Cardiac muscle cell (in vitro differentiated cells and primary cell): Measurements from ENCODE around the gene AQP5. TPM values are rescaled to one million over a fixed set of nuclear protein-coding genes. Genes with fewer than 3 reads are reported as not detected.

ENCODE experiments used
- DNase-seq, 2 donors: peaks; one replicate each; pipeline versions ENCODE4 v3.0.0 to v3.0.0-alpha.2; 2010 to 2017; ENCODE audit warnings: low read depth in 1 of 2, low spot score in 1 of 2
- H3K27ac ChIP-seq: fragments of 200-600 bp; sonication (generic); 2 replicates; pipeline ENCODE4 v1.5.1; 2016
- H3K27me3 ChIP-seq: fragments of 200-600 bp; sonication (generic); 2 replicates; pipeline ENCODE4 v1.6.0; 2016; ENCODE audit warnings: control low read depth
- H3K36me3 ChIP-seq: fragments of 200-600 bp; sonication (generic); 2 replicates; pipeline ENCODE4 v1.5.1; 2016; ENCODE audit warnings: control low read depth
- H3K4me1 ChIP-seq: fragments of 200-600 bp; sonication (generic); 2 replicates; pipeline ENCODE4 v1.8.1; 2017; ENCODE audit warnings: low read depth, mild to moderate bottlenecking, mixed run types
- H3K4me3 ChIP-seq: fragments of 200-600 bp; sonication (generic); 2 replicates; pipeline ENCODE4 v1.5.1; 2016; ENCODE audit warnings: mild to moderate bottlenecking
- H3K9me3 ChIP-seq: fragments of 200-600 bp; sonication (generic); 2 replicates; pipeline ENCODE4 v1.5.1; 2017; ENCODE audit warnings: low read depth, mild to moderate bottlenecking, control low read depth
- polyA plus RNA-seq: library from polyadenylated mRNA; unstranded; fragments of >200 nt; fragmentation: Nextera tagmentation; extraction: Ambion mirVana; gene quantifications from 2 replicates; pipeline ENCODE4 v1.2.1, GENCODE V29; 2016
- total RNA-seq: library from RNA; depleted of rRNA; stranded (reverse); fragments of >200 nt; gene quantifications from 2 replicates; pipeline ENCODE4 v1.2.3, GENCODE V29; 2016
- TF ChIP-seq, protein P1 (sequence below): IDR thresholded peaks from 2 replicates; pipeline ENCODE4 v1.5.1; 2012; ENCODE audit warnings: low read depth, mild to moderate bottlenecking, low read length

AQP5 gene
- total and polyA plus RNA-seq, 2 experiments from 2014 or later = 0.56 to 1.6 TPM

GRCh38 chr12:49929581-49929980 is 32.1 kb upstream of the AQP5 start:
- peaks cover 3% of the 10 kb centered on the region for H3K4me1 ChIP-seq
- no peak for DNase-seq
- no peaks in the 10 kb centered on the region for H3K9me3 ChIP-seq
- no peak overlapping the region for H3K4me3 ChIP-seq
- H3K27me3 ChIP-seq = no peaks in the 10 kb centered on the region
- TF ChIP-seq, protein P1, sequence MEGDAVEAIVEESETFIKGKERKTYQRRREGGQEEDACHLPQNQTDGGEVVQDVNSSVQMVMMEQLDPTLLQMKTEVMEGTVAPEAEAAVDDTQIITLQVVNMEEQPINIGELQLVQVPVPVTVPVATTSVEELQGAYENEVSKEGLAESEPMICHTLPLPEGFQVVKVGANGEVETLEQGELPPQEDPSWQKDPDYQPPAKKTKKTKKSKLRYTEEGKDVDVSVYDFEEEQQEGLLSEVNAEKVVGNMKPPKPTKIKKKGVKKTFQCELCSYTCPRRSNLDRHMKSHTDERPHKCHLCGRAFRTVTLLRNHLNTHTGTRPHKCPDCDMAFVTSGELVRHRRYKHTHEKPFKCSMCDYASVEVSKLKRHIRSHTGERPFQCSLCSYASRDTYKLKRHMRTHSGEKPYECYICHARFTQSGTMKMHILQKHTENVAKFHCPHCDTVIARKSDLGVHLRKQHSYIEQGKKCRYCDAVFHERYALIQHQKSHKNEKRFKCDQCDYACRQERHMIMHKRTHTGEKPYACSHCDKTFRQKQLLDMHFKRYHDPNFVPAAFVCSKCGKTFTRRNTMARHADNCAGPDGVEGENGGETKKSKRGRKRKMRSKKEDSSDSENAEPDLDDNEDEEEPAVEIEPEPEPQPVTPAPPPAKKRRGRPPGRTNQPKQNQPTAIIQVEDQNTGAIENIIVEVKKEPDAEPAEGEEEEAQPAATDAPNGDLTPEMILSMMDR = no peak
- no peaks in the 10 kb centered on the region for H3K36me3 ChIP-seq
- no peak overlapping the region for H3K27ac ChIP-seq

DNA sequence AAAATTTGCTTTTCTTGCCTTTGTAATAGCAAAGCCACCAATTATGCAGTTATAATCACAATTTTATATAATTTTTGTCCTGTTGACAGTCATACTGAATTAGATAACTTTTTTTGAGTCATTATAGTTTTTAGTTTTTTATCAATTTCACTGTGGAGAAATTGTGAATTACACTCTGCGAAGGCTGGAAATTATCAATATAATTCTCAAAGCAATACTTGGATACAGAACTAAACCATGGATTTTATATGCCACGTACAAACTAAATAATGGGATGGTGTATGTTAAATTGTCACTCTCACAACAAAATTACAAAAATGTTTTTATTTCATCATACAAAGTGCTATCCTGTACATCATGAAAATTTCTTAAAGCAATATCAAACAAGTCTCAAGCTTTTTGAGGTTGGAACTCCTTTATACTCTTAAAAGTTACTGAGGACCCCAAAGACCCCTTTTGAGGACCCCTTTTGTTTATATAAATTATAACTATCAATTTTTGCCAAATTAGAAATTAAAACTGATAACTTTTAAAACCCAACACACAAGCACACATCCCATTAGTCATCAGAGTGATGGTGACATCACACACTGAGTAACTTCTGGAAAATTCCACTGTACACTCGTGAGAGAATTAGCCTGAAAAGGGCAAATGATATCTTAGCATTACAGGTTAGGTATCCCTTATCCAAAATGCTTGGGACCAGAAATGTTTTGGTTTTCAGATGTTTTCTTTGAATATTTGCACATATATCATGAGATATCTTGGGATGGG is 31.0 kb upstream of the AQP5 start:
- TF ChIP-seq, protein P1 = no peak

DNA sequence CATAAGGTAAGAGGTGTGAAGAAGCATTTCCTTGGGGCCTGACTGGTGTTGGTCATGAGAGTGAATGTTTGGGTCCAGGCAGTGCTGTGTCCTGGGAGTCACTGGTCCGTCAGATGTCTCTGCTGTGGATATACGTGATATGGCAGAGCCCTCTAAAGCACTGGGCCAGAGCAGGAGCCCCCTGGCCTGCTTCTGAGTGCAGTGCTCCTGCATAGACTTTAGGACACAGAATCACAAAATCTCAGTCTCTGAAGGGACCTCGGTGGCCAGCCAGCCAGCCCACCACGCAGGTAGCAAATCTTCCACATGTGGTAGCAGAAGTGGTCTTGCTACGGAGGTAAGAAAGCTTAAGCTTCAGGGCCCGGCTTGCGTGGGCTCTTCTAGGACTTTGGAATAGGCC is 29.6 kb upstream of the AQP5 start:
- DNase-seq = no peak
- H3K27me3 ChIP-seq = no peaks in the 10 kb centered on the region
- no peaks in the 10 kb centered on the region for H3K9me3 ChIP-seq
- no peak overlapping the region for H3K4me3 ChIP-seq
- H3K27ac ChIP-seq = no peak overlapping the region
- TF ChIP-seq, protein P1 = no peak
- peaks cover 3% of the 10 kb centered on the region for H3K4me1 ChIP-seq
- no peaks in the 10 kb centered on the region for H3K36me3 ChIP-seq

More for the DNA sequence above, 31.0 kb upstream of the AQP5 start:
- H3K27ac ChIP-seq = no peak overlapping the region
- H3K27me3 ChIP-seq = no peaks in the 10 kb centered on the region
- H3K36me3 ChIP-seq = no peaks in the 10 kb centered on the region
- no peak overlapping the region for H3K4me3 ChIP-seq
- no peaks in the 10 kb centered on the region for H3K9me3 ChIP-seq
- DNase-seq = peak in 1 of 2 donors; percentile 69
- peaks cover 3% of the 10 kb centered on the region for H3K4me1 ChIP-seq

DNA sequence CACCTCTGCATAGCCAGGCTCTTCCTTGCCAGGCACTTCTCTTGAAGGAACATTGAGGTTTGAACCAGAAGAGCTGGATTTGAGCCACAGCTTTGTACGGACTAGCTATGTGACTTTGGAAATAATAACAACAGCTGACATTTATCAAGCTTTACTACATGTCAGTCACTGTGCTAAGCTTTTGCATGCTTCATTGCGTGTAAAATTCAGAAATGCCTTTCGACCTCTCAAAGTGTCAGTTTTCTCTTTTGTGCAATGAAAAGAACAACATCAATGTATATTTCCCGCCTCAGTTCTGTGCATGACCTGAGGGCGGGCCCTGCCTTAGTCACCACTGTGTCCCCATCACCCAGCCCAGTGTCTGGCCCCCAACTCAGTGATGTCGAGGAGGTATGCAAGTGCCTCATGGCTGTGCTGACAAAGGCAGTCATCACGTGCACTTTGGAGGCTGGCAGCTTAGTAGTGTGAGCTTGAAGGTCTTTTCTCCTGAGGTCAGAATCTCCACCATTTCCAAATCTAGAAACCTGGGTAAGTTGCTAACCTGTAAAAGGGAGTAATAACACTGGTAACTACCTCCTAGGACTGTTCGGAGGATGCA is 29.0 kb upstream of the AQP5 start:
- Histone ChIP-seq H3K9me3 (no peaks in the 10 kb centered on the region), H3K27me3 (no peaks in the 10 kb centered on the region), H3K4me1 (peaks cover 3% of the 10 kb centered on the region), H3K4me3 (no peak overlapping the region), H3K36me3 (no peaks in the 10 kb centered on the region), H3K27ac (no peak overlapping the region)
- TF ChIP-seq, protein P1 = no peak
- DNase-seq = peak in 1 of 2 donors; percentile 47

- peak in 1 of 2 donors; percentile 45 for DNase-seq
- H3K9me3 ChIP-seq = no peaks in the 10 kb centered on the region
- TF ChIP-seq, protein P1 = no peak
- peaks cover 3% of the 10 kb centered on the region for H3K4me1 ChIP-seq
- no peaks in the 10 kb centered on the region for H3K36me3 ChIP-seq
- no peak overlapping the region for H3K27ac ChIP-seq
- no peaks in the 10 kb centered on the region for H3K27me3 ChIP-seq
- no peak overlapping the region for H3K4me3 ChIP-seq
Measured at GRCh38 chr12:49933796-49934195, 27.9 kb upstream of the AQP5 start.
